Neural cell (in vitro differentiated cells): ENCODE results near the gene TXNDC17. TPM values are rescaled to one million over a fixed set of nuclear protein-coding genes. Genes with fewer than 3 reads are reported as not detected.

Experiments
- H2AFZ ChIP-seq: fragments of 200-600, 300-800 bp; sonication (generic), shearing (Covaris generic); 2 replicates; pipeline ENCODE4 v1.6.0; 2014; ENCODE audit warnings: low read depth, mild to moderate bottlenecking, antibody characterized with exemption, low read length, moderate library complexity
- H3F3A ChIP-seq: fragments of 200-600 bp; shearing (Covaris generic); 2 replicates; pipeline ENCODE4 v1.6.1; 2016; ENCODE audit warnings: mild to moderate bottlenecking, moderate library complexity, mixed read lengths, antibody characterized with exemption, low read length; ENCODE audit not compliant: insufficient read depth, poor library complexity, severe bottlenecking
- H3K27ac ChIP-seq: fragments of 200-600, 300-800 bp; sonication (generic), shearing (Covaris generic); 2 replicates; pipeline ENCODE4 v1.5.1; 2014; ENCODE audit warnings: mild to moderate bottlenecking, low read length, moderate library complexity
- H3K27me3 ChIP-seq: fragments of 300-800, 200-600 bp; sonication (generic), shearing (Covaris generic); 2 replicates; pipeline ENCODE4 v1.6.0; 2014; ENCODE audit warnings: mild to moderate bottlenecking, low read depth, low read length, moderate library complexity; ENCODE audit not compliant: insufficient read depth
- H3K36me3 ChIP-seq: fragments of 300-800, 200-600 bp; sonication (generic), shearing (Covaris generic); 2 replicates; pipeline ENCODE4 v1.5.1; 2014; ENCODE audit warnings: mild to moderate bottlenecking, antibody characterized with exemption, low read length, moderate library complexity; ENCODE audit not compliant: insufficient read depth
- H3K4me2 ChIP-seq: fragments of 300-800, 200-600 bp; sonication (generic), shearing (Covaris generic); 2 replicates; pipeline ENCODE4 v1.6.0; 2014; ENCODE audit warnings: mild to moderate bottlenecking, low read length
- H3K4me3 ChIP-seq: fragments of 300-800, 200-600 bp; sonication (generic), shearing (Covaris generic); 2 replicates; pipeline ENCODE4 v1.5.1; 2014; ENCODE audit warnings: mild to moderate bottlenecking, low read length, moderate library complexity
- H3K79me2 ChIP-seq: fragments of 200-600 bp; shearing (Covaris generic); replicated peaks from 2 replicates; pipeline ENCODE4 v1.6.0; 2014; ENCODE audit warnings: mild to moderate bottlenecking, low read length, moderate library complexity; ENCODE audit not compliant: insufficient read depth
- H3K9ac ChIP-seq: fragments of 300-800, 200-600 bp; sonication (generic), shearing (Covaris generic); 2 replicates; pipeline ENCODE4 v1.6.1; 2016; ENCODE audit warnings: mild to moderate bottlenecking, low read length, mixed read lengths
- H3K9me2 ChIP-seq: fragments of 200-600 bp; shearing (Covaris generic); 2 replicates; pipeline ENCODE4 v1.6.1; 2016; ENCODE audit warnings: mild to moderate bottlenecking, low read length, mixed read lengths; ENCODE audit not compliant: insufficient read depth
- H3K9me3 ChIP-seq: fragments of 200-600, 300-800 bp; sonication (generic), shearing (Covaris generic); 2 replicates; pipeline ENCODE4 v1.6.1; 2016; ENCODE audit warnings: mild to moderate bottlenecking, mixed run types, low read length, moderate library complexity, mixed read lengths
- H4K20me1 ChIP-seq: fragments of 200-600 bp; shearing (Covaris generic); 2 replicates; pipeline ENCODE4 v1.6.1; 2016; ENCODE audit warnings: mild to moderate bottlenecking, mixed run types; ENCODE audit not compliant: insufficient read depth
- EZH2 ChIP-seq: fragments of 200-600, 300-800 bp; shearing (Covaris generic), sonication (generic); IDR thresholded peaks from 2 replicates; pipeline ENCODE4 v1.6.1; 2014; ENCODE audit warnings: antibody characterized with exemption, low read length, borderline replicate concordance, mild to moderate bottlenecking; ENCODE audit not compliant: insufficient read depth, poor library complexity, severe bottlenecking
- MXI1 ChIP-seq: fragments of 450-650 bp; conservative IDR thresholded peaks from 2 replicates; pipeline ENCODE4 v1.6.1; 2014; ENCODE audit warnings: antibody characterized with exemption, mild to moderate bottlenecking; ENCODE audit not compliant: poor library complexity, severe bottlenecking
- POLR2AphosphoS5 ChIP-seq: IDR thresholded peaks from 2 replicates; pipeline ENCODE4 v1.6.1; 2012
- RAD21 ChIP-seq: fragments of 450-650 bp; conservative IDR thresholded peaks from 2 replicates; pipeline ENCODE4 v1.6.1; 2014; ENCODE audit warnings: antibody characterized with exemption, mild to moderate bottlenecking, moderate library complexity
- REST ChIP-seq: IDR thresholded peaks from 2 replicates; pipeline ENCODE4 v1.6.1; 2012; ENCODE audit warnings: borderline replicate concordance
- SMC3 ChIP-seq: fragments of 450-650 bp; conservative IDR thresholded peaks from 2 replicates; pipeline ENCODE4 v1.6.1; 2014; ENCODE audit warnings: antibody characterized with exemption, mild to moderate bottlenecking, moderate library complexity; ENCODE audit not compliant: poor library complexity
- TAF1 ChIP-seq: IDR thresholded peaks from 2 replicates; pipeline ENCODE4 v1.6.1; 2012; ENCODE audit warnings: low read depth
- polyA minus RNA-seq: library from RNA; depleted of rRNA, polyadenylated mRNA; stranded (reverse); fragments of >200 nt; gene quantifications from 2 replicates; pipeline ENCODE4 v1.2.3, GENCODE V29; 2014
- polyA plus RNA-seq: library from polyadenylated mRNA; depleted of rRNA; stranded (reverse); fragments of >200 nt; gene quantifications from 2 replicates; pipeline ENCODE4 v1.2.3, GENCODE V29; 2014
- TF ChIP-seq, protein P1 (sequence below): fragments of 450-650 bp; IDR thresholded peaks from 2 replicates; pipeline ENCODE4 v1.5.1; 2014; ENCODE audit warnings: antibody characterized with exemption, mild to moderate bottlenecking, moderate library complexity; ENCODE audit not compliant: poor library complexity, severe bottlenecking

The TXNDC17 gene
- polyA plus RNA-seq (216 and 245 TPM in 2 replicates), polyA minus RNA-seq (46.3 and 81.4 TPM in 2 replicates)

DNA sequence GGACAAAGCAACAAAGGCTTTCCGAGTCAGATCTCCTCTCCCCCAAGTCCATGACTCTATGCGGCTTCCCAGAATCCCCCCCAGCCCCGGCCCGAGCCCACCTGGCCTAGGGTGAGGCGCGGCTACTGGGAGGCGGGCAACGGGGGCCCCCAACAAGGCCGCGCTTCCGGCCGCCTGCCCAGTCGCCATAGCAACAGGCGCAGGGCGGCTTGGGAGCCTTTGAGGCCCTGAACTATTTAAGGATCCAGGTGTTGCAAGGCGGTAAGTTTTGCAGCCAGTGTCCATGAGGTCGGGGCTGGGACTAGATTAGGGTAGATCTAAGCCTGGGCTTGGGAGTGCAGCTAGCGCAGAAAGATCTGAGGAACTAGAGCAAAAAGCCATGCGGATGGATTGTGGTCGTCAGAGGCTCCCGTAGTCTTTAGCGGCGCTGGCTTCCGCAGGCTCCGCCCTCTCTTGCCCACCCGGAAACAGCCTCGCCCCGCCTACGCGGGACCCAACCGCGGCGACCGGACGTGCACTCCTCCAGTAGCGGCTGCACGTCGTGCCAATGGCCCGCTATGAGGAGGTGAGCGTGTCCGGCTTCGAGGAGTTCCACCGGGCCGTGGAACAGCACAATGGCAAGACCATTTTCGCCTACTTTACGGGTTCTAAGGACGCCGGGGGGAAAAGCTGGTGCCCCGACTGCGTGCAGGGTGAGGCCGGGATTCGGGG lies at the start of gene TXNDC17, which contains the start of gene KIAA0753:
Gene TXNDC17 (plus strand): TSS at position 525 of the 711 bp plus-strand sequence. CDS start 23 bp downstream, at position 548.
Gene KIAA0753 (minus strand): TSS at position 176 of the 711 bp plus-strand sequence. CDS start 5,608 bp downstream, outside the sequence.
- H3K79me2 ChIP-seq: peaks cover 32% of the 10 kb centered on the region
- H2AFZ ChIP-seq: peak within 1 kb of the TSS; percentile 71
- peak within 1 kb of the TSS; percentile 81 for H3K4me3 ChIP-seq
- H3K36me3 ChIP-seq: no peaks in the 10 kb centered on the region
- H4K20me1 ChIP-seq: no peaks in the 10 kb centered on the region
- H3K9ac ChIP-seq: peak within 1 kb of the TSS; percentile 95
- H3K9me2 ChIP-seq: no peaks in the 10 kb centered on the region
- no peaks in the 10 kb centered on the region for H3K9me3 ChIP-seq
- TF ChIP-seq, protein P1, sequence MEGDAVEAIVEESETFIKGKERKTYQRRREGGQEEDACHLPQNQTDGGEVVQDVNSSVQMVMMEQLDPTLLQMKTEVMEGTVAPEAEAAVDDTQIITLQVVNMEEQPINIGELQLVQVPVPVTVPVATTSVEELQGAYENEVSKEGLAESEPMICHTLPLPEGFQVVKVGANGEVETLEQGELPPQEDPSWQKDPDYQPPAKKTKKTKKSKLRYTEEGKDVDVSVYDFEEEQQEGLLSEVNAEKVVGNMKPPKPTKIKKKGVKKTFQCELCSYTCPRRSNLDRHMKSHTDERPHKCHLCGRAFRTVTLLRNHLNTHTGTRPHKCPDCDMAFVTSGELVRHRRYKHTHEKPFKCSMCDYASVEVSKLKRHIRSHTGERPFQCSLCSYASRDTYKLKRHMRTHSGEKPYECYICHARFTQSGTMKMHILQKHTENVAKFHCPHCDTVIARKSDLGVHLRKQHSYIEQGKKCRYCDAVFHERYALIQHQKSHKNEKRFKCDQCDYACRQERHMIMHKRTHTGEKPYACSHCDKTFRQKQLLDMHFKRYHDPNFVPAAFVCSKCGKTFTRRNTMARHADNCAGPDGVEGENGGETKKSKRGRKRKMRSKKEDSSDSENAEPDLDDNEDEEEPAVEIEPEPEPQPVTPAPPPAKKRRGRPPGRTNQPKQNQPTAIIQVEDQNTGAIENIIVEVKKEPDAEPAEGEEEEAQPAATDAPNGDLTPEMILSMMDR: no peak
- TF ChIP-seq REST: peak; percentile 49
- TF ChIP-seq RAD21: peak; percentile 7
- TF ChIP-seq TAF1: peak; percentile 81
- TF ChIP-seq POLR2AphosphoS5: peak; percentile 79
- TF ChIP-seq EZH2: no peak
- no peak for TF ChIP-seq SMC3
- TF ChIP-seq MXI1: peak; percentile 95
- H3F3A ChIP-seq: peaks cover 4% of the 10 kb centered on the region
- H3K27me3 ChIP-seq: no peaks in the 10 kb centered on the region
- peak within 1 kb of the TSS; percentile 90 for H3K27ac ChIP-seq
- H3K4me2 ChIP-seq: peak within 1 kb of the TSS; percentile 98

DNA sequence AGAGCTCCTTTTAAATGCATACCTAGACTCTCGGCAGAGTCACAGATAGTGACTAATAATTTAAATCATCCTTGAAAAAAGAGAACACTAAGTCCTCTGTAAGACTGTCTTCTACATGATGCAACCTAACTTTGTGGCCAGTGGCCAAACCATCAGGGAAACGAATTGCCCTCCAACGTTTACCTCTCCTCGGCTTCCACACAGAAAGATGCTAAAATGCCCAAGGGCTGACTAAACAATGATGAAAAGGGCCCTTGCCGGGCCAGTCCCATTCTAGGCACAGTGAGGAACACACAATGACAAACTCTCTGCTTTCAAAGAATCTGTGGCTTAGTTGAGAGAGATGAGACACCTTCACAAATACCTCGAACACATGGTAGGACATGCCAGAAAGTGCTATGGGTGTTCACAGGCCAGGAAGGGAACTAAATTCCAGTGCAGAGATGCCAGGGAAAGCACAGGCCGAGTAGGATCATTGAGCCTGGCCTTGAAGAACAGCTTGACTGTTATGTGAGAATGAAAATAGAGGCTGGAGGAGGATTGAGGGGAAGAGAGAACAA lies 49.2 kb upstream of the TXNDC17 start:
- peaks cover 4% of the 10 kb centered on the region for H3K36me3 ChIP-seq
- H3K27me3 ChIP-seq: no peaks in the 10 kb centered on the region
- no peaks in the 10 kb centered on the region for H3F3A ChIP-seq
- no peaks in the 10 kb centered on the region for H4K20me1 ChIP-seq
- no peaks in the 10 kb centered on the region for H3K79me2 ChIP-seq
- TF ChIP-seq, protein P1: no peak
- no peaks in the 10 kb centered on the region for H3K9me2 ChIP-seq
- H3K9me3 ChIP-seq: no peaks in the 10 kb centered on the region
- H3K4me2 ChIP-seq: no peak overlapping the region
- H2AFZ ChIP-seq: no peak overlapping the region
- H3K27ac ChIP-seq: no peak overlapping the region
- H3K9ac ChIP-seq: no peak overlapping the region
- H3K4me3 ChIP-seq: no peak overlapping the region
